Kidney (tissue), 14 donors: ENCODE data around the gene PXN. TPM values are rescaled to one million over a fixed set of nuclear protein-coding genes. Genes with fewer than 3 reads are reported as not detected.
A peak's percentile ranks its signal among the peaks of the same experiment; 100 is the strongest.
"Not testable (repeated sequence)": the region's sequence is repeated elsewhere in the genome, so short reads cannot be mapped to it uniquely, and the experiment has no call there.

Experiments used
- DNase-seq, 5 donors: peaks; one replicate each; pipeline ENCODE4 v3.0.0-alpha.2; 2013 to 2020
- FAIRE-seq: peaks from 2 replicates; lab custom pipeline; 2012; peaks lifted over from hg19 to GRCh38; lab: Jason Lieb, UNC
- H3K27ac ChIP-seq, 2 donors: one replicate each; pipeline ENCODE4 v1.7.0; 2013; ENCODE audit warnings: low read depth in 2 of 2, low read length in 2 of 2, inconsistent platforms in 1 of 2
- H3K27me3 ChIP-seq: one replicate; pipeline ENCODE4 v1.7.1; 2013; ENCODE audit warnings: low read length, inconsistent platforms; ENCODE audit not compliant: control insufficient read depth, insufficient read depth
- H3K36me3 ChIP-seq, 3 donors: one replicate each; pipeline versions ENCODE4 v1.7.0 to v1.7.1; 2013; ENCODE audit warnings: low read length in 3 of 3, control low read depth in 1 of 3, inconsistent platforms in 1 of 3; ENCODE audit not compliant: insufficient read depth in 3 of 3, control insufficient read depth in 2 of 3
- H3K4me1 ChIP-seq, 3 donors: one replicate each; pipeline versions ENCODE4 v1.7.0 to v1.7.1; 2013; ENCODE audit warnings: low read length in 3 of 3, inconsistent platforms in 1 of 3, low read depth in 1 of 3; ENCODE audit not compliant: control insufficient read depth in 2 of 3, insufficient read depth in 2 of 3
- H3K4me3 ChIP-seq, 3 donors: one replicate each; pipeline versions ENCODE4 v1.7.0 to v1.8.1; 2013; ENCODE audit warnings: low read length in 3 of 3, control low read depth in 1 of 3, inconsistent platforms in 1 of 3
- H3K9ac ChIP-seq, 3 donors: one replicate each; pipeline versions ENCODE4 v1.7.0 to v1.7.1; 2013; ENCODE audit warnings: low read length in 3 of 3, control low read depth in 1 of 3, inconsistent platforms in 1 of 3
- H3K9me3 ChIP-seq, 3 donors: one replicate each; pipeline versions ENCODE4 v1.7.0 to v1.7.1; 2013; ENCODE audit warnings: low read length in 3 of 3, control low read depth in 1 of 3, inconsistent platforms in 1 of 3; ENCODE audit not compliant: control insufficient read depth in 2 of 3, insufficient read depth in 1 of 3
- intact Hi-C: fragments of 100-400 bp; cut with DNase I; formaldehyde crosslinking; loops from one replicate; pipeline ENCODE4 v1.11.1; 2022
- polyA plus RNA-seq: library from polyadenylated mRNA; stranded (reverse); fragments of 350-450 nt; fragmentation: Illumina TruSeq; extraction: RNeasy Lipid Tissue Mini Kit (QIAGEN cat#74804); gene quantifications from one replicate; pipeline ENCODE4 v1.2.3, GENCODE V29; 2014; ENCODE audit warnings: low read depth, low replicate concordance; ENCODE audit not compliant: insufficient read depth
- total RNA-seq: library from RNA; stranded (reverse); fragmentation: NEBNext Ultra II Directional; extraction: Animal tissue kit (Norgen Biotek cat#: 25700); gene quantifications from one replicate; pipeline ENCODE4 v1.2.1, GENCODE V29; 2021
- TF ChIP-seq, protein P1 (sequence below): IDR thresholded peaks from 3 replicates; pipeline ENCODE4 v1.5.1; 2012; ENCODE audit warnings: mild to moderate bottlenecking, moderate library complexity, borderline replicate concordance; ENCODE audit not compliant: insufficient read depth; ENCODE audit errors: extremely low read depth
- donor health status: control.
- donor health status: control.
- donor health status: control.
- donor health status: control.
- donor health status: control.
- donor health status: DM: yes; HTN: yes; CAD: no.
- donor health status: Normal renal cell carcinoma (clear cell type).

The PXN gene
- total and polyA plus RNA-seq, 2 donors from 2014 or later = 57.1 to 133 TPM

DNA sequence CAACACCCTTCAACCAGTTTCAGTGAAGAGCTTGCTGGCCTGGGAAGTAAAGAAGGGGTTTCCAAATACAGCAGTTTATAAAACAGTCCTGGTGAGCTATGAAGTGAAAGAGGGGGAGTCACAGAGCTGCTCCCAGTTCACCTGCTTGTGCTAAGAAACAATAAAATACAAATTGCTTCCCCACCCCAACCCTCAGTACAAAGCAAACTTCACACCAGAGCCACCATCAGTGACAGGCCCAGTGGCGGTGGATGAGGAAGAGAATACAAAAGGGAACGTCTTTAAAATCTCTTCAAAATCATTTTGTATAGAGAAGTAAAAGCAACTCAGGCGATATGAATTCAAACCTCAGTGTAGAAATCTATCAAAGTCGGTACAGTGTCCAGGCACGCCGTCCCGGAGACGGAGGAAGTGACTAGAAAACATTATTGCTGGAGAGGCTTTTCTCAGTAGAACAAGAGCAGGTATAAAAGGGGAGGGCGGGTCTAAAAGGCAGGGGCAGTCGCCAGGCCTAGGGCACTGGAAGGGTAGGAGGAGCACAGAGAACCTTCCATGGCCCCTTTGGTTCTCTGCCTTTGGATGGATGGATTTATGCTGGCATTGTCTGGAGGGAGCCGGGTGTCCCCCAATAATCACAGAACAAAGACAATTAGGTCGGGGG lies 54.2 kb downstream of the PXN start:
- FAIRE-seq = no peak
- H3K4me3 ChIP-seq = no peak overlapping the region
- no peaks in the 10 kb centered on the region for H3K9me3 ChIP-seq
- H3K27me3 ChIP-seq = no peaks in the 10 kb centered on the region
- no peak overlapping the region for H3K9ac ChIP-seq
- DNase-seq = peak in 1 of 5 donors; percentile 7
- intact Hi-C loops = no loop called here
- no peak overlapping the region for H3K27ac ChIP-seq
- H3K4me1 ChIP-seq = no peaks in the 10 kb centered on the region
- H3K36me3 ChIP-seq = peaks cover 0 to 34% (median 14%) of the 10 kb centered on the region in 3 donors
- TF ChIP-seq, protein P1, sequence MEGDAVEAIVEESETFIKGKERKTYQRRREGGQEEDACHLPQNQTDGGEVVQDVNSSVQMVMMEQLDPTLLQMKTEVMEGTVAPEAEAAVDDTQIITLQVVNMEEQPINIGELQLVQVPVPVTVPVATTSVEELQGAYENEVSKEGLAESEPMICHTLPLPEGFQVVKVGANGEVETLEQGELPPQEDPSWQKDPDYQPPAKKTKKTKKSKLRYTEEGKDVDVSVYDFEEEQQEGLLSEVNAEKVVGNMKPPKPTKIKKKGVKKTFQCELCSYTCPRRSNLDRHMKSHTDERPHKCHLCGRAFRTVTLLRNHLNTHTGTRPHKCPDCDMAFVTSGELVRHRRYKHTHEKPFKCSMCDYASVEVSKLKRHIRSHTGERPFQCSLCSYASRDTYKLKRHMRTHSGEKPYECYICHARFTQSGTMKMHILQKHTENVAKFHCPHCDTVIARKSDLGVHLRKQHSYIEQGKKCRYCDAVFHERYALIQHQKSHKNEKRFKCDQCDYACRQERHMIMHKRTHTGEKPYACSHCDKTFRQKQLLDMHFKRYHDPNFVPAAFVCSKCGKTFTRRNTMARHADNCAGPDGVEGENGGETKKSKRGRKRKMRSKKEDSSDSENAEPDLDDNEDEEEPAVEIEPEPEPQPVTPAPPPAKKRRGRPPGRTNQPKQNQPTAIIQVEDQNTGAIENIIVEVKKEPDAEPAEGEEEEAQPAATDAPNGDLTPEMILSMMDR = no peak

DNA sequence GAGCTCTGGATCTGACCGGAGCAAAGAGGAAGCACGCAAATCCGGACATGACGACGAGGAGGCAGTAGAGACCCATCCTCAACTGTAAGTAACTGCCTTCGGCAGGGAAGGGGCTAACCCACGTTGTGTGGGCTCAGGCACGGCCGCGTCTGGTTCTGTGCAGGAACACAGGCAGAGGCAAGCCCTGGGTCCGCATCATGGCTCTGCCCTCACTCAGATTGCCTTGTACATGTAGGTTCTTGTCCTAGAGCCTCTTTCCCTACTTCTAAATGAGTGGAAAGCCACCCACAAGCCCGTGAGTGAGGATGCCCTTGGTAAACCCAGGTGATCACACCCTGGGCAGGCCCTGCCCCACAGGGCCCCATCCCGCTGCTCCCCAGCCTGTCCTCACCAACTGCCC lies 55.7 kb downstream of the PXN start:
- intact Hi-C loops = no loop called here
- peaks cover 0 to 30% (median 14%) of the 10 kb centered on the region in 3 donors for H3K36me3 ChIP-seq
- FAIRE-seq = no peak

DNA sequence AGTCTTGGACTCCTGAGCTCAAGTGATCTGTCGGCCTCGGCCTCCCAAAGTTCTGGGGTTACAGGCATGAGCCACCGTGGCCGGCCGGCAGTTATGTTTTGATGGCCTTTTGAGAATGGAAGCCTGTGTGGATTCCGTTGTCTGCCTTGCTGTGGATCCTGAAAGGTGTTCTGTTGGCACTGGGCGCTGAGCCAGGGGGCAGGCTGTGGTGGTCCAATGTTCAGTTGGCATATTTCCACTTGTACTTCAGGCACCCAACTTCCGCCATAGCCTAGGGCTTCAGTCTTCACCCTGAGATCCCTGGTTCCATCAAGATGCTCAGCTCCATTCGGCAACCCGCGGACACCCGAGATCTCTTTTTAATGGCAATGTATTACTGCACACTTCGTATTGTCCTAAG lies 58.3 kb downstream of the PXN start:
- H3K27me3 ChIP-seq = no peaks in the 10 kb centered on the region
- FAIRE-seq = no peak
- H3K27ac ChIP-seq = no peak overlapping the region
- intact Hi-C loops = no loop called here
- no peaks in the 10 kb centered on the region for H3K4me1 ChIP-seq
- H3K9me3 ChIP-seq = no peaks in the 10 kb centered on the region
- no peak overlapping the region for H3K9ac ChIP-seq
- peaks cover 0 to 14% (median 1%) of the 10 kb centered on the region in 3 donors for H3K36me3 ChIP-seq
- TF ChIP-seq, protein P1 = no peak
- DNase-seq = no peak
- H3K4me3 ChIP-seq = no peak overlapping the region

More for the DNA sequence above, 55.7 kb downstream of the PXN start:
- Histone ChIP-seq H3K27me3 (no peaks in the 10 kb centered on the region), H3K27ac (no peak overlapping the region), H3K4me3 (no peak overlapping the region), H3K4me1 (no peaks in the 10 kb centered on the region), H3K9ac (no peak overlapping the region), H3K9me3 (no peaks in the 10 kb centered on the region)
- TF ChIP-seq, protein P1 = no peak
- DNase-seq = no peak

DNA sequence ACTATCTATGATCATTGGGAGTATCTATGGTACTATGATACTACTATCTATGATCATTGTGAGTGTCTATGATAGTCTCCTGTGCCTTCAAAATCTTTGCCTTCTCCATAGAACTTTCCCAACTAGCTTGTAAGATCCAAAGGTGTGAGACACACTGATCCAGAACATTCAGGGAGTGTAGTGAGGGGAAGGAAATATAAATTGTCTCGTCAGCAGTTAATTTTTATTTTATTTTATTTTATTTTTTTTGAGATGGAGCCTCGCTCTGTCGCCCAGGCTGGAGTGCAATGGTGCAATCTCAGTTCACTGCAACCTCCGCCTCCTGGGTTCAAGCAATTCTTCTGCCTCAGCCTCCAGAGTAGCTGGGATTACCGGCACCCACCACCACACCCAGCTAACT lies 58.7 kb downstream of the PXN start:
- DNase-seq, FAIRE-seq, intact Hi-C loops: not testable (repeated sequence)

More for the DNA sequence above, 58.7 kb downstream of the PXN start:
- peaks cover 0 to 14% (median 0%) of the 10 kb centered on the region in 3 donors for H3K36me3 ChIP-seq
- not testable (repeated sequence) for H3K27me3 ChIP-seq, H3K9ac ChIP-seq, H3K4me3 ChIP-seq, H3K27ac ChIP-seq, H3K9me3 ChIP-seq, H3K4me1 ChIP-seq
